ENCODE data around the gene GET4.

GET4 gene

DNA sequence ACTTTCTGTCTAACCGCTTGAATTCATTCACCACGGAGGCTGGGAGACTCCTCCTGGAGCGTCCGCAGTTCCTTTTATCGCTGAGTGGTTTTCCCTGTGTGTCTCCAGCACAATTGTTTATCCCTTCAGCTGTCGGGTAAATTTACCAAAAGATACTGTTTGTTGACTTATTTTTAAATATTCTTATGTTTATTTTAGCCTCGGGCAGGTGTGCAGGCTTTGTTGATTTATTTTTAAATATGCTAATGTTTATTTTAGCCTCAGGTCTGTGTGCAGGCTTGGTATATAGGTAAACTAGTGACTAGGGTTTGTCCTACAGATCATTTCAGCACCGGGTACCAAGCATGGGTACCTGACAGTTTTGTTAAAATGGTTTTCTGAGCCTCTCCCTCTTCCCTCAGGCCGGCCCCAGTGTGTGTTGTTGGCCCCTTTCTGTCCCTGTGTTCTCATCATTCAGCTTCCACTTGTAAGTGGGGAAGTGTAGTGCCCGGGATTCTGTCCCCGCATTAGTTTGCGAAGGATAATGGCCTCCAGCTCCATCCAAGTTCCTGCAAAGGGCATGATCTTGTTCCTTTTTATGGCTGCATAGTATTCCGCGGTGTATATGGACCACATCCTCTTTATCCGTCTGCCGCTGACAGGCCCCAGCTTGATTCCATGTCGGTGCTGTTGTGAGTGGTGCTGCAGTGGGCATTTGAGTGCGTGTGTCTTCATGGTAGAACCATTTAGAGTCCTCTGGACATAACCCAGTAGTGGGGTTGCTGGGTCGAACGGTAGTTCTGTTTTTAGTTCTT, 5.3 kb downstream of the GET4 start:
- CTCF ChIA-PET = no interaction called here
- no peak for DNase-seq (ENCODE audit: low spot score)
- POLR2A ChIA-PET (ENCODE audit: low non-redundant PET) = no interaction called here
- H3K27ac ChIP-seq = no peak overlapping the region
- TF ChIP-seq, protein P1, sequence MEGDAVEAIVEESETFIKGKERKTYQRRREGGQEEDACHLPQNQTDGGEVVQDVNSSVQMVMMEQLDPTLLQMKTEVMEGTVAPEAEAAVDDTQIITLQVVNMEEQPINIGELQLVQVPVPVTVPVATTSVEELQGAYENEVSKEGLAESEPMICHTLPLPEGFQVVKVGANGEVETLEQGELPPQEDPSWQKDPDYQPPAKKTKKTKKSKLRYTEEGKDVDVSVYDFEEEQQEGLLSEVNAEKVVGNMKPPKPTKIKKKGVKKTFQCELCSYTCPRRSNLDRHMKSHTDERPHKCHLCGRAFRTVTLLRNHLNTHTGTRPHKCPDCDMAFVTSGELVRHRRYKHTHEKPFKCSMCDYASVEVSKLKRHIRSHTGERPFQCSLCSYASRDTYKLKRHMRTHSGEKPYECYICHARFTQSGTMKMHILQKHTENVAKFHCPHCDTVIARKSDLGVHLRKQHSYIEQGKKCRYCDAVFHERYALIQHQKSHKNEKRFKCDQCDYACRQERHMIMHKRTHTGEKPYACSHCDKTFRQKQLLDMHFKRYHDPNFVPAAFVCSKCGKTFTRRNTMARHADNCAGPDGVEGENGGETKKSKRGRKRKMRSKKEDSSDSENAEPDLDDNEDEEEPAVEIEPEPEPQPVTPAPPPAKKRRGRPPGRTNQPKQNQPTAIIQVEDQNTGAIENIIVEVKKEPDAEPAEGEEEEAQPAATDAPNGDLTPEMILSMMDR (conservative IDR thresholded peaks at IDR 0.05; ENCODE audit: low read depth) = no peak

DNA sequence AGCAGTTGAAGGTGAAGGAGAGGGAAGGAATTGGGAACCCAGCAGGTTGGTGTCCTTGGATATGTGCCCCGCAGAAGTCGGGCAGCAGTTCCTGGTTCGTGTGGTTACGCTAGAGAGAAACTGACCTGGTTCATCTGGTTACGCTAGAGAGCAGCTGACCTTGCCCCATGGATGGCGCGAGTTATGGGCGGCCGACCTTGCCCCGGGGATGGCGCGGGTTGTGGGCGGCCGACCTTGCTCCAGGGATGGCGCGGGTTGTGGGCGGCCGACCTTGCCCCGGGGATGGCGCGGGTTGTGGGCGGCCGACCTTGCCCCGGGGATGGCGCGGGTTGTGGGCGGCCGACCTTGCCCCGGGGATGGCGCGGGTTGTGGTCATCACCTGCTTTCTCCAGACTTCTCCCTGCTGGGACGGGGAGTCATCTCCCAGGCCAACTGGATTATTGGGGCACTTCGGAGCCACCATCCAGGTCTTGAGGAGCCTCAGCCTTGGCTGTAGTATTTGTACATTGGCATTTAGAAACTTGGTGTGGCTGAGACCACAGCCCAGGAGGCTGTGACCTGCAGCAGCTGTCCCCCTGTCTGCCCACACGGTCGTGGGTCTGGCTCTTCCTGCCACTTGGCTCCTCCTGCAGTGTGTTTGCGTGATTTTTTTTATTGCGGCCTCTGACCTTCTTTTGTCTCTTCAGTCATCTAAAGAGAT, 6.1 kb downstream of the GET4 start:
- no peak for DNase-seq (ENCODE audit: low spot score)
- ChIA-PET CTCF (no interaction called here), POLR2A (ENCODE audit: low non-redundant PET) (no interaction called here)
- peak overlapping the region; percentile 13 for H3K27ac ChIP-seq
- TF ChIP-seq, protein P1 (conservative IDR thresholded peaks at IDR 0.05; ENCODE audit: low read depth) = no peak

DNA sequence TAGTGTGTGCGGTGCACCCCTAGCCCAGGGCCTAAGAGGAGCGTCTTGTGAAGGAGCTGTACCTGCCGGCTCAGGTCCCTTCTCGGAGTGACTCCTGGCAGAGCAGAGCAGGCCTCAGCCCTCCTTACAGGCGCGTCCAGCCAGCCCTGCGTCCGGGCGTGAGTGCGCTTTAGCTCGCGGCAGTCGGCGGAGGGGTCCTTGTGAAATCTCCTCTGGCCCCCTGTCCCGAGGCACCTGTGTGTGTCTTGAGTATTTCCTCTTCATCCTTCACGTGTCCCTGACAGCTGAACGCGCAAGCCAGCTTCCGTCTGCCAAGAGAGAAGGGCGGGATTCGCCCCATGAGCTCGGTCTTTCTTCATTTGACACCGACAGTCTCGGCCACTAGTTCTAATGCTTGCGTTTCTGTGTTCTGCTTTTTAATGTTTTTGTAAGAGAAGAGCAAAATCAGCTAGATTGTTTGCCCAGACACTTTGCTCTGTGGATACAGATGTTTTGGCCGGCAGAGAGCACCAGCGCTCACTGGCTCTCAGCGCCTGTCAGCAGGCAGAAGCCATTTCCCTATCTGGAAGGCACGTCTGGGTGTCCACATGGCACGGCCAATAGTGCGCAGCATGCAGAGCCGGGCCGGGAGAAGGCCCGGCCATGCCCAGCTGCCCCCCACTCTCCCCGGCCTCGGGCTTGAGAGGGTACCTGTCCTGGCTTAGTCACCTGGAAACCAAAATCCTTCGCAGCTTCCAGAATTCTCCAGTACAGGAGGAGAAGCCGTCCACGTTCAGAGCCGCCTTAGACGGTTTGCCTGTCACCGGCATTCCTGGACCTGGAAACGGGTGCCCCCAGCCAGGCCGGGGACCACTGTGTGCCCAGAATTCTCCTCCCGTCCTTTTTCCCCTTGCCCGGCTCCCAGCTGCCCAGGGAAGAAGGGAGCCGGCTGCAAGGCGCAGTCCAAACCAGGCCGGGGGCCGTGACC, 7.0 kb downstream of the GET4 start:
- TF ChIP-seq, protein P1 (conservative IDR thresholded peaks at IDR 0.05; ENCODE audit: low read depth) = no peak
- no peak for DNase-seq (ENCODE audit: low spot score)
- H3K27ac ChIP-seq = peak overlapping the region; percentile 13
- CTCF ChIA-PET = interaction anchor here (0.5 kb wide), 1 partner anchor 97 kb away, joined by 4 read pairs; no protein-coding TSS in a partner anchor
- POLR2A ChIA-PET (ENCODE audit: low non-redundant PET) = no interaction called here

DNA sequence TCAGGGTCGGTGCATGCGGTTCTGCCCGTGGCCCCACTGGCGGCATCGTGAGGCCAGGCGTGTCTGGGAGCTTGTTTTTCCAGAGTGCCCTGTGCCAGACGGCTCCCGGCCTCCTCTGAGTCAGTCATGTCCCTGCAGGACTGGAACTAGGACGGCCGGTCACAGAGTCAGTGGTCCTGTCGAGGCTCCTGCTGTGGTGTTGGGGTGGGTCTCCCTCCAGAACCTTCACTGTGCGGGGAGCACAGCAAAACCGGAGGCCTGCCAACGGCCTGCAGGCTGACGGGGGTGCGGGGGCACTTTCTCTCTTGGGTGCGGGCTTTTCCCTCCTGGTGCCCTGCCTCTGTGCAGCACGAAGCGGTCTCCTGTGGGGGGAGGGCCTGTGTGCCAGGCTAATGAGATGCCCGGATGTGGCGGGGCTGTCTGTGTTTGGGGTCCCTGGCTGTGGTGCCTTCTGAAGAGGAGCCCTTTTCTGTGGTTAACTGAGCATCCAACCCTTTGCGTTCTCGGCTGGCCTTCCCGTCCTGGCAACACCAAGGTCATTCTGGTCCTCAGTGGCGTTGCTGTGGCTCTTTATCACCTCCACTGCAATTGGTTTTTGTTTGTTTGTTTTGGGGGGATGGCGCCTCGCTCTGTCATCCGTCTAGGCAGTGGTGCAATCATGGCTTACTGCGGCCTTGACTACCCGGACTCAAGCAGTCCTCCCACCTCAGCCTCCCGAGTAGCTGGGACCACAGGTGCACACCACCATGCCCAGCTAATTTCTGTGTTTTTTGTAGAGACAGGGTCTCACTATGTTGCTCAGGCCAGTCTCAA, 8.0 kb downstream of the GET4 start:
- CTCF ChIA-PET = interaction anchor here (0.6 kb wide), 1 partner anchor 436 kb away, joined by 3 read pairs; no protein-coding TSS in a partner anchor
- no peak for DNase-seq (ENCODE audit: low spot score)
- H3K27ac ChIP-seq = peak overlapping the region; percentile 13
- POLR2A ChIA-PET (ENCODE audit: low non-redundant PET) = no interaction called here
- TF ChIP-seq, protein P1 (conservative IDR thresholded peaks at IDR 0.05; ENCODE audit: low read depth) = no peak

DNA sequence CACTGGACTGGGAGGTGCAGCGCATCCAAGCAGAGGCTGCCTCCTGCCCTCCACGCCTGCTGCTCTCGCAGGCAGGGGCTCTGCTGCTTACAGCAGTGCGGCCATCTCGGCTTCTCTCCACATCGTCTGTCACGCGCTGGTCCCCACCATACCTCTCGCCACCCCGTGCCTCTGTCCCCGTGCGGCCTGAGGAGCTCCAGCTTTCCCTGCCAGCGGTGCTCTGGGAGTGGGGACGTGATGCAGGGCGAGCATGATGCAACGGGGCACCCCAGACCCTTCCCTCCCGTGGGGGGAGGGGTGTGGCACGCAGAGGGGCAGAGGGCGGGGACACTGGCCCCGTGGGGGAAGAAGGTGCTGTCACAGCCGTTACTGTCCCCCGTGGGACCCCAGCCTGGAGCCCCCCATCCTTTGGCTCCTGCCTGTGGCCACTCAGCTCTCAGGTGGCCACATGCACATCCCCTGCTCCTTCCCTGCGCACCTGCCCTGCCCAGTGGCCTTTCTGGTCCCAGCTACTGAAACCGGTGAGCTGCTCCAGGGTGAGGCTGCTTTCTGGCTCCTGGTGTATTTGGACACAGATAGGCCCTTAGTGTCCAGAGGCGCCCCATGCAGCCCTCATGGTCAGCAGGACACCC, 9.0 kb downstream of the GET4 start:
- TF ChIP-seq, protein P1 (conservative IDR thresholded peaks at IDR 0.05; ENCODE audit: low read depth) = no peak
- POLR2A ChIA-PET (ENCODE audit: low non-redundant PET) = no interaction called here
- DNase-seq (ENCODE audit: low spot score) = no peak
- CTCF ChIA-PET = no interaction called here
- no peak overlapping the region; the same call in 1 of the 2 replicates for H3K27ac ChIP-seq

Data from RWPE1 (cell line).